Immature natural killer cell (primary cell): ENCODE results near the gene FASTKD3. TPM values are rescaled to one million over a fixed set of nuclear protein-coding genes. Genes with fewer than 3 reads are reported as not detected.

ENCODE experiments used
- DNase-seq, 3 donors: peaks; one replicate each; pipeline ENCODE4 v3.0.0; 2022; ENCODE audit warnings: mixed read lengths in 1 of 3
- H3K27ac Mint-ChIP-seq, 6 donors: one replicate each; pipeline ENCODE4 v1.8.0; 2020; ENCODE audit warnings: mixed read lengths in 6 of 6, mild to moderate bottlenecking in 5 of 6, inconsistent platforms in 4 of 6, moderate library complexity in 3 of 6
- H3K27me3 Mint-ChIP-seq, 3 donors: one replicate each; pipeline ENCODE4 v1.8.0; 2020 to 2021; ENCODE audit warnings: low read depth in 3 of 3, mild to moderate bottlenecking in 3 of 3, mixed read lengths in 3 of 3, moderate library complexity in 3 of 3, inconsistent platforms in 1 of 3
- H3K36me3 Mint-ChIP-seq, 3 donors: one replicate each; pipeline ENCODE4 v1.8.0; 2020; ENCODE audit warnings: mixed read lengths in 3 of 3, inconsistent platforms in 2 of 3, mild to moderate bottlenecking in 2 of 3
- H3K4me1 Mint-ChIP-seq, 2 donors: one replicate each; pipeline ENCODE4 v1.8.0; 2020; ENCODE audit warnings: inconsistent platforms in 2 of 2, mild to moderate bottlenecking in 2 of 2, mixed read lengths in 2 of 2, moderate library complexity in 1 of 2
- H3K4me3 Mint-ChIP-seq, 5 donors: one replicate each; pipeline ENCODE4 v1.8.0; 2020; ENCODE audit warnings: mild to moderate bottlenecking in 5 of 5, mixed read lengths in 5 of 5, inconsistent platforms in 3 of 5, moderate library complexity in 3 of 5
- H3K9me3 Mint-ChIP-seq, 6 donors: one replicate each; pipeline ENCODE4 v1.8.0; 2020; ENCODE audit warnings: mild to moderate bottlenecking in 6 of 6, mixed read lengths in 6 of 6, inconsistent platforms in 4 of 6, moderate library complexity in 3 of 6
- polyA plus RNA-seq, 3 donors: library from polyadenylated mRNA; unstranded; fragments of 300-500 nt; fragmentation: Illumina TruSeq; gene quantifications; one replicate each; pipeline ENCODE4 v1.2.3, GENCODE V29; 2021

The FASTKD3 gene
- polyA plus RNA-seq, 3 donors from 2014 or later, result 11.7 to 13.9 (median 12.5) TPM

- no peak for DNase-seq
- peak overlapping the region in 1 of 6 donors; percentile 53 for H3K27ac Mint-ChIP-seq
Measured at GRCh38 chr5:7852542-7852941, 16.3 kb downstream of the FASTKD3 start.

GRCh38 chr5:7851617-7852289, 17.1 kb downstream of the FASTKD3 start:
- Mint-ChIP-seq H3K27ac (peak overlapping the region in 4 of 6 donors; percentile 3 to 60 (median 52)), H3K9me3 (no peaks in the 10 kb centered on the region), H3K27me3 (peaks cover 2 to 7% (median 3%) of the 10 kb centered on the region in 3 donors), H3K36me3 (no peaks in the 10 kb centered on the region), H3K4me1 (peaks cover 20 to 32% of the 10 kb centered on the region in 2 donors), H3K4me3 (peak overlapping the region; percentile 2 to 90 (median 85))
- no peak for DNase-seq

More at GRCh38 chr5:7852542-7852941, 16.3 kb downstream of the FASTKD3 start:
- Mint-ChIP-seq H3K9me3 (no peaks in the 10 kb centered on the region), H3K36me3 (peaks cover 0 to under 1% (median 0%) of the 10 kb centered on the region in 3 donors), H3K4me3 (peak overlapping the region; percentile 10 to 90 (median 85)), H3K4me1 (peaks cover 20 to 32% of the 10 kb centered on the region in 2 donors), H3K27me3 (peaks cover 2 to 7% (median 3%) of the 10 kb centered on the region in 3 donors)

- no peak for DNase-seq
- Mint-ChIP-seq H3K36me3 (no peaks in the 10 kb centered on the region), H3K4me1 (peaks cover 20 to 32% of the 10 kb centered on the region in 2 donors), H3K27me3 (peaks cover 2 to 7% (median 3%) of the 10 kb centered on the region in 3 donors), H3K9me3 (no peaks in the 10 kb centered on the region), H3K4me3 (peak overlapping the region; percentile 78 to 90 (median 85)), H3K27ac (peak overlapping the region in 2 of 6 donors; percentile 56 to 81)
Measured at GRCh38 chr5:7851240-7851592, 17.6 kb downstream of the FASTKD3 start.

- Mint-ChIP-seq H3K27me3 (peaks cover 2 to 7% (median 3%) of the 10 kb centered on the region in 3 donors), H3K27ac (peak within 1 kb of the TSS in 4 of 6 donors; percentile 3 to 81 (median 58))
- peak; percentile 23 to 42 (median 24) for DNase-seq
Measured at GRCh38 chr5:7850395-7851239, 18.2 kb downstream of the FASTKD3 start, which contains the start of gene CFAP90. Gene CFAP90, minus strand, starts transcription at chr5:7851133. Its CDS starts 112 bp downstream, at chr5:7851021.

GRCh38 chr5:7849681-7850394, 19.0 kb downstream of the FASTKD3 start:
- H3K27me3 Mint-ChIP-seq, result peaks cover 2 to 7% (median 3%) of the 10 kb centered on the region in 3 donors

More at GRCh38 chr5:7850395-7851239, 18.2 kb downstream of the FASTKD3 start, which contains the start of gene CFAP90:
- peak within 1 kb of the TSS; percentile 83 to 90 (median 85) for H3K4me3 Mint-ChIP-seq
- peaks cover 20 to 32% of the 10 kb centered on the region in 2 donors for H3K4me1 Mint-ChIP-seq
- H3K9me3 Mint-ChIP-seq, result no peaks in the 10 kb centered on the region
- no peaks in the 10 kb centered on the region for H3K36me3 Mint-ChIP-seq

GRCh38 chr5:7848296-7848695, 20.5 kb downstream of the FASTKD3 start:
- no peaks in the 10 kb centered on the region for H3K9me3 Mint-ChIP-seq
- no peak overlapping the region for H3K4me3 Mint-ChIP-seq
- peaks cover 20 to 31% of the 10 kb centered on the region in 2 donors for H3K4me1 Mint-ChIP-seq
- H3K27me3 Mint-ChIP-seq, result peaks cover 3 to 7% (median 5%) of the 10 kb centered on the region in 3 donors
- H3K27ac Mint-ChIP-seq, result no peak overlapping the region
- no peaks in the 10 kb centered on the region for H3K36me3 Mint-ChIP-seq
- DNase-seq, result no peak

More at GRCh38 chr5:7849681-7850394, 19.0 kb downstream of the FASTKD3 start:
- peak overlapping the region; percentile 80 to 90 (median 83) for H3K4me3 Mint-ChIP-seq
- H3K4me1 Mint-ChIP-seq, result peaks cover 20 to 32% of the 10 kb centered on the region in 2 donors
- DNase-seq, result peak in 1 of 3 donors; percentile 4
- no peaks in the 10 kb centered on the region for H3K9me3 Mint-ChIP-seq
- H3K27ac Mint-ChIP-seq, result peak overlapping the region in 2 of 6 donors; percentile 55 to 71
- H3K36me3 Mint-ChIP-seq, result no peaks in the 10 kb centered on the region

GRCh38 chr5:7846327-7846726, 22.5 kb downstream of the FASTKD3 start:
- no peak overlapping the region for H3K4me3 Mint-ChIP-seq
- peaks cover 3 to 8% (median 5%) of the 10 kb centered on the region in 3 donors for H3K27me3 Mint-ChIP-seq
- no peaks in the 10 kb centered on the region for H3K9me3 Mint-ChIP-seq
- no peak for DNase-seq
- no peaks in the 10 kb centered on the region for H3K36me3 Mint-ChIP-seq
- H3K27ac Mint-ChIP-seq, result no peak overlapping the region
- peaks cover 8 to 11% of the 10 kb centered on the region in 2 donors for H3K4me1 Mint-ChIP-seq

- Mint-ChIP-seq H3K9me3 (no peaks in the 10 kb centered on the region), H3K36me3 (no peaks in the 10 kb centered on the region), H3K27me3 (peaks cover 3 to 10% (median 6%) of the 10 kb centered on the region in 3 donors), H3K4me1 (peaks cover 5 to 8% of the 10 kb centered on the region in 2 donors), H3K27ac (no peak overlapping the region), H3K4me3 (no peak overlapping the region)
- DNase-seq, result no peak
Measured at GRCh38 chr5:7845557-7845956, 23.3 kb downstream of the FASTKD3 start.

GRCh38 chr5:7844901-7845300, 23.9 kb downstream of the FASTKD3 start:
- Mint-ChIP-seq H3K4me1 (peaks cover 3 to 8% of the 10 kb centered on the region in 2 donors), H3K27me3 (peaks cover 3 to 10% (median 6%) of the 10 kb centered on the region in 3 donors), H3K9me3 (no peaks in the 10 kb centered on the region), H3K27ac (no peak overlapping the region), H3K36me3 (no peaks in the 10 kb centered on the region), H3K4me3 (no peak overlapping the region)
- DNase-seq, result no peak

GRCh38 chr5:7842531-7842930, 26.3 kb downstream of the FASTKD3 start:
- no peaks in the 10 kb centered on the region for H3K4me1 Mint-ChIP-seq
- no peak overlapping the region for H3K4me3 Mint-ChIP-seq
- H3K36me3 Mint-ChIP-seq, result no peaks in the 10 kb centered on the region
- no peak overlapping the region for H3K27ac Mint-ChIP-seq
- no peak for DNase-seq
- H3K9me3 Mint-ChIP-seq, result no peaks in the 10 kb centered on the region
- H3K27me3 Mint-ChIP-seq, result peaks cover 3 to 5% (median 3%) of the 10 kb centered on the region in 3 donors

- H3K9me3 Mint-ChIP-seq, result no peaks in the 10 kb centered on the region
- no peak overlapping the region for H3K4me3 Mint-ChIP-seq
- no peak for DNase-seq
- no peaks in the 10 kb centered on the region for H3K4me1 Mint-ChIP-seq
- no peaks in the 10 kb centered on the region for H3K36me3 Mint-ChIP-seq
- H3K27me3 Mint-ChIP-seq, result peaks cover 0 to 5% (median 3%) of the 10 kb centered on the region in 3 donors
- no peak overlapping the region for H3K27ac Mint-ChIP-seq
Measured at GRCh38 chr5:7837403-7837802, 31.4 kb downstream of the FASTKD3 start.

- no peak for DNase-seq
- no peak overlapping the region for H3K4me3 Mint-ChIP-seq
- H3K27me3 Mint-ChIP-seq, result peaks cover 0 to 8% (median 0%) of the 10 kb centered on the region in 3 donors
- no peaks in the 10 kb centered on the region for H3K9me3 Mint-ChIP-seq
- H3K4me1 Mint-ChIP-seq, result no peaks in the 10 kb centered on the region
- no peaks in the 10 kb centered on the region for H3K36me3 Mint-ChIP-seq
- H3K27ac Mint-ChIP-seq, result no peak overlapping the region
Measured at GRCh38 chr5:7834982-7835381, 33.8 kb downstream of the FASTKD3 start.

- Mint-ChIP-seq H3K4me1 (no peaks in the 10 kb centered on the region), H3K4me3 (no peak overlapping the region), H3K36me3 (no peaks in the 10 kb centered on the region), H3K9me3 (peaks cover 0 to 2% (median 0%) of the 10 kb centered on the region in 6 donors), H3K27ac (no peak overlapping the region), H3K27me3 (peaks cover 0 to 4% (median 2%) of the 10 kb centered on the region in 3 donors)
- no peak for DNase-seq
Measured at GRCh38 chr5:7828269-7828668, 40.6 kb downstream of the FASTKD3 start.
